Muscle of leg (tissue), 11 donors: ENCODE data around the gene CS. TPM values are rescaled to one million over a fixed set of nuclear protein-coding genes. Genes with fewer than 3 reads are reported as not detected.

ENCODE experiments used
- DNase-seq: peaks from one replicate; pipeline ENCODE4 v3.0.0; 2013
- H3K27ac ChIP-seq: one replicate; pipeline ENCODE4 v1.5.1; 2013; ENCODE audit warnings: mild to moderate bottlenecking, low read length, control low read depth
- H3K27me3 ChIP-seq: one replicate; pipeline ENCODE4 v1.6.1; 2013; ENCODE audit warnings: low read length; ENCODE audit not compliant: control insufficient read depth, insufficient read depth
- H3K36me3 ChIP-seq: one replicate; pipeline ENCODE4 v1.6.1; 2013; ENCODE audit warnings: low read length; ENCODE audit not compliant: control insufficient read depth, insufficient read depth
- H3K4me1 ChIP-seq: one replicate; pipeline ENCODE4 v1.6.1; 2013; ENCODE audit warnings: low read length; ENCODE audit not compliant: control insufficient read depth, insufficient read depth
- H3K4me3 ChIP-seq: one replicate; pipeline ENCODE4 v1.5.1; 2013; ENCODE audit warnings: low read length, control low read depth
- H3K9me3 ChIP-seq: replicated peaks from 2 replicates; pipeline ENCODE4 v1.6.1; 2013; ENCODE audit warnings: low read depth, low read length; ENCODE audit not compliant: control insufficient read depth
- WGBS: methylation state at CpG from one replicate; pipeline ENCODE4 v1.1.5; 2013; ENCODE audit warnings: missing lambda C conversion rate; ENCODE audit not compliant: insufficient coverage; 5-methylcytosine and 5-hydroxymethylcytosine counted together
- polyA plus RNA-seq, 8 donors: library from polyadenylated mRNA; unstranded; fragments of 120-200 nt; gene quantifications; one replicate each; pipeline versions ENCODE4 v1.2.1 to v1.2.3, GENCODE V29; 2013; ENCODE audit warnings: inconsistent platforms in 1 of 8, low replicate concordance in 1 of 8; ENCODE audit not compliant: insufficient read length in 8 of 8, insufficient read depth in 1 of 8
- total RNA-seq: library from RNA; stranded (reverse); fragments of 120-200 nt; gene quantifications from one replicate; pipeline ENCODE4 v1.2.4, GENCODE V29; 2013

The CS gene
- total and polyA plus RNA-seq, 9 donors = 93.5 to 252 (median 210) TPM

DNA sequence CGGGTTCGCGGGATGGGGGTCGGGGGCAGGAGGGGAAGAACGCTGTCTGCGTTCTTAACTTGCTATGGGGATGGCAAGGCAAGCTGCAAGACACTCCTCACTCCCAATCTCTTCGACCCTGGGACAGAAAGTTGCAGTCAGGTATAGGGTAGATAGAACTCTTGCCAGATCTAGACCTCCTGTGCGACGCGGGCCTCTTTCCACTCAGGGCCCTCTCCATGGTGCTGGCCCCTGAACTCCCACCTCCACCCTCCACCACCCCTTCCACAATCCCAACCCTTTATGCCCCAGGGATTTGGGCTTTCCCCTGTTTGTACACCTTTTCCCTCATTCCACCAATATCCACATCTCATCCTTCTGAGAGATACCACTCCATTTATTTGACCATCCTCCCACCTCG, 75.2 kb downstream of the CS start:
- H3K27me3 ChIP-seq = no peaks in the 10 kb centered on the region
- WGBS = 85% methylated on average over 7 of the region's 11 CpGs
- peak overlapping the region; percentile 89 for H3K27ac ChIP-seq
- peaks cover 36% of the 10 kb centered on the region for H3K4me1 ChIP-seq
- peak overlapping the region; percentile 71 for H3K4me3 ChIP-seq
- no peaks in the 10 kb centered on the region for H3K9me3 ChIP-seq
- H3K36me3 ChIP-seq = peaks cover 6% of the 10 kb centered on the region
- no peak for DNase-seq

DNA sequence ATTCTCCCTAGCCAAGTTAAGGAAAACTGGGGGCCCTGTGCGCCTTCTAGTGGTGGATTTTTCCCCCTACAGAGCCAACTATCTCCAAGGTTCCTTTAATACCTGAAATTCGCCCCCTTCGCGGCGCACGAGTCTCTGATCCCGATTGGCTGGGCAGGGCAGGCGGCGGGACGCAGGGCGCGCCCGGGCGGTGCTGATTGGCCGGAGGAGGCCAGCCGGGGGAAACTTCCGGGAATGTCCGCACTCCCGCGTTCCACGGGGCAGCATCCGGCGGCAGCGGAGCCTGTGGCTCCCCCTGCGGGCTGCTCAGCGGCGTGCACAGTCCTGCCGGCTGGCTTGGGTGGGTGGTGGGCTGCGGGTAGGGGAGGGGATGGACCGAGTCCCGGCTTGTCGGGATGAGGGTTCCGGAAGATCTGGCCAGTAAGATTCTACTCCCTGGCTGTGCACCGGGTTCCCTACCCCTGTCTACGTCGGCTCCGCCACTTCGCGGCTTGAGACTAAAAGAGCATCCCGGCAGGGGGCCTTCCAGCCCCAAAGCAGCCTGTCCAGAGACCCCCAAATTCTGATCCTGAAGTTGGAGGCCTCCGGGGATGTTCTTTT, 75.9 kb downstream of the CS start, which contains the start of gene NABP2:
Gene NABP2, plus strand, starts transcription at position 241 of the 600 bp plus-strand sequence. CDS start 515 bp downstream, outside the sequence.
- peak; percentile 100 for DNase-seq
- Histone ChIP-seq H3K27me3 (no peaks in the 10 kb centered on the region), H3K9me3 (no peaks in the 10 kb centered on the region), H3K4me1 (peaks cover 38% of the 10 kb centered on the region), H3K36me3 (peaks cover 10% of the 10 kb centered on the region), H3K4me3 (peak within 1 kb of the TSS; percentile 71), H3K27ac (peak within 1 kb of the TSS; percentile 90)
- WGBS = 1% methylated on average over 25 of the region's 41 CpGs

DNA sequence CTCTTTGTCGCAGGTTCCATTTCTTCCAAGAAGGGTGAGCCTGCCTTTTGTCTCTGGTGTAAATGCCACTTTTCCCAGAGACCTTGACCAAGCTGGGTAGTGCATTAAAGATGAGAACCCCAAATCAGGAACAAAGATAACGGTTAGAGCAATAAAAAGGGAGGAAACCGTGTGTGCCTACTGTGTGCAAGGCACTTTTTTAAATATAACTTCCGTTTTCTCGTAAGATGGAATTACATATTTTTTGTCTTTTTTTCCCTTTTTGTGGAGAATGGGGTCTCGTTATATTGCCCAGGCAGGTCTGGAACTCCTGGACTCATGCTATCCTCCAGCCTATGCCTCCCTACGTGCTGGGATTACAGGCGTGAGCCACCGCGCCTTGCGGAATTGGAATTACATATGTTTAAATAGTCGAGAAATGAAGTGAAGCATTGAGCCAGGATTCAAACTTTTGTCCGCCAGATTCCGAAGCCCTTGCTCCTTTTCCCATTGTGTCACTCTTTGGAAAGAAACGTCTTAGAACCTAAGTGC, 76.5 kb downstream of the CS start:
- WGBS = 0% methylated on average over 2 of the region's 15 CpGs
- Histone ChIP-seq H3K4me1 (peaks cover 38% of the 10 kb centered on the region), H3K27me3 (no peaks in the 10 kb centered on the region), H3K36me3 (peaks cover 8% of the 10 kb centered on the region), H3K4me3 (peak overlapping the region; percentile 9), H3K9me3 (no peaks in the 10 kb centered on the region), H3K27ac (peak overlapping the region; percentile 90)
- no peak for DNase-seq

DNA sequence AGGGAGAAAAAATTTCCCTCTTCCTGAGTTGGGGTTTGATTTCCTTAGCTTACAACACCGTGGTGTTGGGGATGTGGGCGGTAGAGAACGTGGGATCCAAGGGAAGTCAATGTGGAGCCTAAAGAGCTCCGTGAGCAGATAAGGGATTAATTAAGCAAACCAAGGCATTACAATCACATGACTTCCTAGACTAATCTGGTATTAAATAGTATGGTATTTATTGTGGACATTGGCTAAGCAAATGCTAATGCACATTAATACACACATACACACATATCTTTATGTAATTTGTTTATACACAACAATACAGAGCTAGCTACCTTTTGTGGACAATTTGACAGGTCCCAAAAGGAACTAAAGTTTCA, 77.6 kb downstream of the CS start:
- peaks cover 38% of the 10 kb centered on the region for H3K4me1 ChIP-seq
- no peaks in the 10 kb centered on the region for H3K9me3 ChIP-seq
- WGBS = no CpG with 5 or more reads among the region's 4 CpGs
- H3K27ac ChIP-seq = peak overlapping the region; percentile 99
- DNase-seq = no peak
- H3K27me3 ChIP-seq = no peaks in the 10 kb centered on the region
- peaks cover 11% of the 10 kb centered on the region for H3K36me3 ChIP-seq
- peak overlapping the region; percentile 97 for H3K4me3 ChIP-seq

DNA sequence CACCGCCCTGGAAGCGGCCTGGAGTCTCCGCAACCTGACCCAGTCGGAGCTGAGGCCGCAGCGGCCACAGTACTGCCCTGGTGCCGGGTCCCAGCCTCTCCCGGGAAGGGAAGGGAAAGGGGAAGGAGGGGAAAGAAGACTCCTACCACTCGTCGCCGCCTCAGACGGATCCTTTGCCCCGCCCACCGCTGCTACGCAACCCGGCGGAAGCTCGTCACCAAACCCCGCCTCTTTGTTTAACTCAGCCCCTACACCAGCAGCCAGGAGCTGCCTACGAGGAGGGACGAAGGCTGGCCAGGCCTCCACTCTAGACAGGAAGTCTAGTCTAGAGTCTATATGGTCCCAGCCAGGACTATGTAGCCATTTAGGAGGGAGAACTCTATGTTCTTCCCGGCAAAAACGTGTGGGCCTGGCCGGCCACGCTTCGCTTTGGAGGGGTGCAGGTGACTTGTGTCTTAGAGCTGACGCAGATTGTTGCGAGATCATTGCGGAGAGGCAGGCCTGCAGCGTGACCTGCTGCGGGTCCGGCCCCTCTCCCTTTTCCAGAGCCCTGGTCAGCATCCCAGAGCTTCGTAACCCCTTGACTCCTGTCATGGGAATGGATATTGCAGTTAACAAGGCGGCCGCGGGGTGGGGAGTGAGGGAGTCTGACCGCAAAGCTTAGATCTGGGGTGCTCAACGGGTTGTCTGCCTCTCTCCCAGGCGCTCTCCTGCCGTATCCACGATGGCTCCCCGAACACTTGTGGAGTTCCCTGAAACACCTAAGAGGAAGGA, 78.2 kb downstream of the CS start, which contains the start of gene RNF41:
Gene RNF41, minus strand, starts transcription at position 166 of the 774 bp plus-strand sequence. CDS start 7,875 bp downstream, outside the sequence.
- no peaks in the 10 kb centered on the region for H3K27me3 ChIP-seq
- 0% methylated on average over 17 of the region's 42 CpGs for WGBS
- H3K36me3 ChIP-seq = peaks cover 9% of the 10 kb centered on the region
- peak within 1 kb of the TSS; percentile 99 for H3K27ac ChIP-seq
- peak within 1 kb of the TSS; percentile 97 for H3K4me3 ChIP-seq
- H3K4me1 ChIP-seq = peaks cover 38% of the 10 kb centered on the region
- DNase-seq = peak; percentile 99
- no peaks in the 10 kb centered on the region for H3K9me3 ChIP-seq

Other genes starting within 250 kb of the CS start
- gene ERBB3, start 220.2 kb downstream of the CS start, total RNA-seq = 126 TPM
- gene ERBB3, start 220.2 kb downstream of the CS start, polyA plus RNA-seq = 100 to 1,000 TPM; 116 to 224 (median 149) TPM
- gene PA2G4, start 195.8 kb downstream of the CS start, total RNA-seq = 97.2 TPM
- 100 to 1,000 TPM in 7 of 8 donors, 10 to 100 TPM in 1; 97.8 to 128 (median 119) TPM for gene PA2G4, start 195.8 kb downstream of the CS start, polyA plus RNA-seq
- gene RPL41, start 183.7 kb downstream of the CS start, total RNA-seq = 9,217 TPM
- gene RPL41, start 183.7 kb downstream of the CS start, polyA plus RNA-seq = 1,000 to 10,000 TPM; 4,607 to 7,530 (median 5,394) TPM
- gene ZC3H10, start 182.1 kb downstream of the CS start, total RNA-seq = 4.2 TPM
- 1 to 10 TPM; 4.1 to 7.7 (median 4.8) TPM for gene ZC3H10, start 182.1 kb downstream of the CS start, polyA plus RNA-seq
- gene ESYT1, start 172.1 kb downstream of the CS start, total RNA-seq = 63.7 TPM
- 10 to 100 TPM; 75.3 to 90.9 (median 86.2) TPM for gene ESYT1, start 172.1 kb downstream of the CS start, polyA plus RNA-seq
- gene MYL6B, start 147.7 kb downstream of the CS start, total RNA-seq = 682 TPM
- 1,000 to 10,000 TPM in 2 of 8 donors, 100 to 1,000 TPM in 6; 543 to 1,374 (median 850) TPM for gene MYL6B, start 147.7 kb downstream of the CS start, polyA plus RNA-seq
- gene MYL6, start 142.0 kb downstream of the CS start, total RNA-seq = 1,791 TPM
- 1,000 to 10,000 TPM; 1,431 to 2,233 (median 1,647) TPM for gene MYL6, start 142.0 kb downstream of the CS start, polyA plus RNA-seq
- gene SMARCC2, start 110.8 kb downstream of the CS start, total RNA-seq = 46.8 TPM
- gene SMARCC2, start 110.8 kb downstream of the CS start, polyA plus RNA-seq = 10 to 100 TPM; 53.3 to 71.7 (median 55.9) TPM
- gene RNF41, start 78.4 kb downstream of the CS start, total RNA-seq = 47.5 TPM
- 10 to 100 TPM; 35.5 to 49.3 (median 44.1) TPM for gene RNF41, start 78.4 kb downstream of the CS start, polyA plus RNA-seq
- gene NABP2, start 76.0 kb downstream of the CS start, total RNA-seq = 24.1 TPM
- gene NABP2, start 76.0 kb downstream of the CS start, polyA plus RNA-seq = 10 to 100 TPM; 16.1 to 23.6 (median 20.3) TPM
- gene SLC39A5, start 70.3 kb downstream of the CS start, total RNA-seq = 0.35 TPM
- gene SLC39A5, start 70.3 kb downstream of the CS start, polyA plus RNA-seq = 10 to 100 TPM in 1 of 8 donors, 1 to 10 TPM in 2, under 1 TPM in 5; 0.32 to 18.5 (median 0.63) TPM
- 8.6 TPM for gene ANKRD52, start 41.9 kb downstream of the CS start, total RNA-seq
- 10 to 100 TPM; 16.4 to 22.6 (median 18.9) TPM for gene ANKRD52, start 41.9 kb downstream of the CS start, polyA plus RNA-seq
- 18.9 TPM for gene COQ10A, start 33.4 kb downstream of the CS start, total RNA-seq
- 10 to 100 TPM; 13.4 to 34.4 (median 19.0) TPM for gene COQ10A, start 33.4 kb downstream of the CS start, polyA plus RNA-seq
- gene CNPY2, start 15.7 kb upstream of the CS start, total RNA-seq = 78.3 TPM
- gene CNPY2, start 15.7 kb upstream of the CS start, polyA plus RNA-seq = 10 to 100 TPM; 41.5 to 73.0 (median 61.1) TPM
- gene PAN2, start 33.7 kb upstream of the CS start, total RNA-seq = 39.8 TPM
- 10 to 100 TPM; 27.9 to 49.6 (median 41.9) TPM for gene PAN2, start 33.7 kb upstream of the CS start, polyA plus RNA-seq
- gene IL23A, start 38.6 kb upstream of the CS start, total RNA-seq = 0.18 TPM
- under 1 TPM; 0.24 to 0.74 (median 0.44) TPM for gene IL23A, start 38.6 kb upstream of the CS start, polyA plus RNA-seq
- gene STAT2, start 59.8 kb upstream of the CS start, total RNA-seq = 63.4 TPM
- gene STAT2, start 59.8 kb upstream of the CS start, polyA plus RNA-seq = 10 to 100 TPM; 40.9 to 71.8 (median 59.6) TPM
- not detected for gene APOF, start 62.5 kb upstream of the CS start, total RNA-seq
- gene APOF, start 62.5 kb upstream of the CS start, polyA plus RNA-seq = not detected
- gene TIMELESS, start 149.1 kb upstream of the CS start, total RNA-seq = 5.2 TPM
- 10 to 100 TPM; 14.5 to 22.8 (median 16.7) TPM for gene TIMELESS, start 149.1 kb upstream of the CS start, polyA plus RNA-seq
- gene MIP, start 154.3 kb upstream of the CS start, total RNA-seq = not detected
- under 1 TPM in 4 of 8 donors, not detected in 4; 0.09 to 0.36 (median 0.18) TPM for gene MIP, start 154.3 kb upstream of the CS start, polyA plus RNA-seq
- 2.0 TPM for gene SPRYD4, start 168.2 kb upstream of the CS start, total RNA-seq
- 1 to 10 TPM; 1.4 to 2.7 (median 1.8) TPM for gene SPRYD4, start 168.2 kb upstream of the CS start, polyA plus RNA-seq
- gene GLS2, start 187.8 kb upstream of the CS start, total RNA-seq = 0.09 TPM
- gene GLS2, start 187.8 kb upstream of the CS start, polyA plus RNA-seq = under 1 TPM in 7 of 8 donors, not detected in 1; 0.32 to 0.78 (median 0.41) TPM
- 19.6 TPM for gene RBMS2, start 221.5 kb upstream of the CS start, total RNA-seq
- 10 to 100 TPM; 13.0 to 29.3 (median 19.2) TPM for gene RBMS2, start 221.5 kb upstream of the CS start, polyA plus RNA-seq